MM.1S (cell line): ENCODE results near the gene LNP1.

ENCODE experiments used
- DNase-seq: peaks from one replicate; pipeline ENCODE4 v3.0.0-alpha.2; 2015
- H2AFZ ChIP-seq: fragments of 300-600 bp; sonication (generic); 2 replicates; pipeline ENCODE4 v1.6.0; 2016; ENCODE audit warnings: antibody characterized with exemption, low read length
- H3F3A ChIP-seq: fragments of 300-600 bp; sonication (generic); 2 replicates; pipeline ENCODE4 v1.6.1; 2016; ENCODE audit warnings: mild to moderate bottlenecking, antibody characterized with exemption, low read length, moderate library complexity, mixed read lengths; ENCODE audit not compliant: insufficient read depth
- H3K27ac ChIP-seq: fragments of 300-600 bp; sonication (generic); 2 replicates; pipeline ENCODE4 v1.5.1; 2016; ENCODE audit warnings: mild to moderate bottlenecking, low read length
- H3K27me3 ChIP-seq: fragments of 300-600 bp; sonication (generic); replicated peaks from 2 replicates; pipeline ENCODE4 v1.6.0; 2016; ENCODE audit warnings: low read length; ENCODE audit not compliant: insufficient read depth
- H3K36me3 ChIP-seq: fragments of 300-600 bp; sonication (generic); replicated peaks from 2 replicates; pipeline ENCODE4 v1.6.1; 2016; ENCODE audit warnings: mild to moderate bottlenecking, low read length, mixed read lengths; ENCODE audit not compliant: insufficient read depth
- H3K4me1 ChIP-seq: fragments of 300-600 bp; sonication (generic); 2 replicates; pipeline ENCODE4 v1.6.1; 2016; ENCODE audit warnings: low read length, mixed read lengths
- H3K4me2 ChIP-seq: fragments of 300-600 bp; sonication (generic); 2 replicates; pipeline ENCODE4 v1.6.0; 2016; ENCODE audit warnings: low read depth, low read length
- H3K4me3 ChIP-seq: fragments of 300-600 bp; sonication (generic); 2 replicates; pipeline ENCODE4 v1.5.1; 2016; ENCODE audit warnings: low read length, mixed read lengths
- H3K79me2 ChIP-seq: fragments of 300-600 bp; sonication (generic); 2 replicates; pipeline ENCODE4 v1.6.1; 2016; ENCODE audit warnings: mixed run types, low read length, mixed read lengths
- H3K9ac ChIP-seq: fragments of 300-600 bp; sonication (generic); 2 replicates; pipeline ENCODE4 v1.6.1; 2016; ENCODE audit warnings: low read length, mixed read lengths
- H3K9me2 ChIP-seq: fragments of 300-600 bp; sonication (generic); replicated peaks from 2 replicates; pipeline ENCODE4 v1.6.1; 2016; ENCODE audit warnings: mild to moderate bottlenecking, low read length, mixed read lengths; ENCODE audit not compliant: insufficient read depth
- H3K9me3 ChIP-seq: fragments of 300-600 bp; sonication (generic); replicated peaks from 2 replicates; pipeline ENCODE4 v1.6.1; 2016; ENCODE audit warnings: mild to moderate bottlenecking, low read length, mixed read lengths; ENCODE audit not compliant: insufficient read depth
- H4K20me1 ChIP-seq: fragments of 300-600 bp; sonication (generic); 2 replicates; pipeline ENCODE4 v1.6.1; 2016; ENCODE audit warnings: mild to moderate bottlenecking, low read length, moderate library complexity, mixed read lengths; ENCODE audit not compliant: insufficient read depth
- CTCF ChIP-seq: fragments of 300-600 bp; sonication (generic); IDR thresholded peaks from 2 replicates; pipeline ENCODE4 v1.5.1; 2016; ENCODE audit warnings: antibody characterized with exemption, low read length, mixed read lengths
- EZH2 ChIP-seq: fragments of 300-600 bp; sonication (generic); optimal IDR thresholded peaks from 2 replicates; pipeline ENCODE3; 2017; ENCODE audit warnings: low read depth, mild to moderate bottlenecking, antibody characterized with exemption, low read length, mixed read lengths
- EZH2phosphoT487 ChIP-seq: fragments of 300-600 bp; sonication (generic); IDR thresholded peaks from 2 replicates; pipeline ENCODE4 v1.6.1; 2018; ENCODE audit warnings: antibody characterized with exemption, low read length

The LNP1 gene

GRCh38 chr3:100374521-100374920, 26.8 kb upstream of the LNP1 start:
- Histone ChIP-seq H3K27ac (no peak overlapping the region), H2AFZ (no peak overlapping the region), H3K27me3 (no peaks in the 10 kb centered on the region), H4K20me1 (no peaks in the 10 kb centered on the region), H3F3A (no peaks in the 10 kb centered on the region), H3K4me2 (no peak overlapping the region), H3K4me1 (no peaks in the 10 kb centered on the region), H3K9me2 (no peaks in the 10 kb centered on the region), H3K36me3 (peaks cover 9% of the 10 kb centered on the region), H3K9me3 (no peaks in the 10 kb centered on the region), H3K9ac (no peak overlapping the region), H3K79me2 (0 out of 2 replicates have a peak, but pooled peaks cover 4% of the 10 kb centered on the region), H3K4me3 (no peak overlapping the region)
- no peak for DNase-seq
- TF ChIP-seq EZH2phosphoT487 = no peak
- TF ChIP-seq EZH2 = no peak
- TF ChIP-seq CTCF = no peak

- Histone ChIP-seq H3K27ac (no peak overlapping the region), H3K4me2 (no peak overlapping the region), H3K9ac (no peak overlapping the region), H3K36me3 (peaks cover 18% of the 10 kb centered on the region), H3F3A (no peaks in the 10 kb centered on the region), H3K27me3 (no peaks in the 10 kb centered on the region), H3K79me2 (0 out of 2 replicates have a peak, but pooled peaks cover 10% of the 10 kb centered on the region), H3K9me3 (no peaks in the 10 kb centered on the region), H3K4me1 (no peaks in the 10 kb centered on the region), H2AFZ (no peak overlapping the region), H4K20me1 (no peaks in the 10 kb centered on the region), H3K9me2 (no peaks in the 10 kb centered on the region), H3K4me3 (no peak overlapping the region)
- DNase-seq = no peak
- no peak for TF ChIP-seq EZH2
- TF ChIP-seq CTCF = no peak
- TF ChIP-seq EZH2phosphoT487 = no peak
Measured at GRCh38 chr3:100376301-100376700, 25.0 kb upstream of the LNP1 start.

- no peaks in the 10 kb centered on the region for H3K9me3 ChIP-seq
- no peak overlapping the region for H3K4me3 ChIP-seq
- H2AFZ ChIP-seq = no peak overlapping the region
- H3K27ac ChIP-seq = no peak overlapping the region
- no peak overlapping the region for H3K4me2 ChIP-seq
- H3K4me1 ChIP-seq = no peaks in the 10 kb centered on the region
- peaks cover 8% of the 10 kb centered on the region; the same call in 1 of the 2 replicates for H4K20me1 ChIP-seq
- H3K36me3 ChIP-seq = peaks cover 17% of the 10 kb centered on the region; the same call in 1 of the 2 replicates
- no peaks in the 10 kb centered on the region for H3K9me2 ChIP-seq
- DNase-seq = no peak
- H3F3A ChIP-seq = no peaks in the 10 kb centered on the region; the same call in 1 of the 2 replicates
- H3K9ac ChIP-seq = no peak overlapping the region
- peaks cover 78% of the 10 kb centered on the region for H3K79me2 ChIP-seq
- H3K27me3 ChIP-seq = no peaks in the 10 kb centered on the region
- TF ChIP-seq CTCF = no peak
- TF ChIP-seq EZH2 = no peak
- TF ChIP-seq EZH2phosphoT487 = no peak
Measured at GRCh38 chr3:100384733-100385525, 16.4 kb upstream of the LNP1 start.
